Neutrophil (primary cell): ENCODE data around the gene CCDC30.

Source experiments
- H3K27ac ChIP-seq: fragments of 200-600 bp; sonication (generic); 2 replicates; pipeline ENCODE4 v1.5.1; 2016; ENCODE audit warnings: mild to moderate bottlenecking, moderate library complexity
- H3K27me3 ChIP-seq: fragments of 200-600 bp; sonication (generic); 2 replicates; pipeline ENCODE4 v1.6.0; 2016; ENCODE audit warnings: mild to moderate bottlenecking
- H3K36me3 ChIP-seq: fragments of 200-600 bp; sonication (generic); 2 replicates; pipeline ENCODE4 v1.5.1; 2017
- H3K4me1 ChIP-seq, 2 experiments: fragments of 200-600 bp in 1 of 2; sonication (generic) in 1 of 2; 1 replicate in 1 of 2; 2 replicates in 1 of 2; pipeline versions ENCODE4 v1.5.1 to v1.6.1; 2013 to 2016; ENCODE audit warnings: low read depth in 1 of 2, low read length in 1 of 2, mild to moderate bottlenecking in 1 of 2, moderate library complexity in 1 of 2; ENCODE audit not compliant: control insufficient read depth in 1 of 2, insufficient read depth in 1 of 2
- H3K4me3 ChIP-seq, 2 experiments: fragments of 200-600 bp in 1 of 2; sonication (generic) in 1 of 2; 1 replicate in 1 of 2; 2 replicates in 1 of 2; pipeline ENCODE4 v1.5.1; 2013 to 2016; ENCODE audit warnings: low read depth in 1 of 2, low read length in 1 of 2, mild to moderate bottlenecking in 1 of 2, moderate library complexity in 1 of 2
- H3K9me3 ChIP-seq: fragments of 200-600 bp; sonication (generic); 2 replicates; pipeline ENCODE4 v1.5.1; 2016
- CTCF ChIP-seq: fragments of 200-600 bp; sonication (generic); IDR thresholded peaks from 2 replicates; pipeline ENCODE4 v1.5.1; 2016; ENCODE audit warnings: antibody characterized with exemption

The CCDC30 gene

GRCh38 chr1:42684139-42684538, 221.1 kb downstream of the CCDC30 start:
- Histone ChIP-seq H3K36me3 (peaks cover 5% of the 10 kb centered on the region), H3K9me3 (no peaks in the 10 kb centered on the region), H3K27me3 (no peaks in the 10 kb centered on the region), H3K4me1 (peaks cover 31 to 34% of the 10 kb centered on the region in 2 experiments), H3K27ac (peak overlapping the region; percentile 92), H3K4me3 (no peak overlapping the region)
- no peak for TF ChIP-seq CTCF

GRCh38 chr1:42686418-42686817, 223.3 kb downstream of the CCDC30 start:
- Histone ChIP-seq H3K9me3 (no peaks in the 10 kb centered on the region), H3K27me3 (no peaks in the 10 kb centered on the region), H3K4me1 (peaks cover 19 to 27% of the 10 kb centered on the region in 2 experiments), H3K36me3 (peaks cover 5% of the 10 kb centered on the region), H3K27ac (no peak overlapping the region), H3K4me3 (no peak overlapping the region)
- no peak for TF ChIP-seq CTCF

DNA sequence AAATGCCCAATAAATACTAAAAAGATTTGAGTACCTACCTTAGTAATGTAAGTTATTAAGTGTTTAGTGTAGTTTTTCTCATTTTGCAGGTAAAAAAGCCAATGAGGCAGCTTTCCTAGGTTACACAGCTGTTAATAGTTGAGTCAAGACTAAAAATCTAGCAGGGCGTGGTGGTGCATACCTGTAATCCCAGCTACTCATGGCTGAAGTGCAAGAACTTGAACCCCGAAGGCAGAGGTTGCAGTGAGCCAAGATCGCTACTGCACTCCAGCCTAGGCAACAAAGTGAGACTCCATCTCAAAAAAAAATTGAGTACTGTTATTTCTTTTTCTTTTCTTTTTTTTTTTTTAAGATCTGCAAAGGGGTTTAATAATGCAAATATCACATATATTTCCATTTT, 226.8 kb downstream of the CCDC30 start:
- H3K4me3 ChIP-seq = no peak overlapping the region
- H3K9me3 ChIP-seq = no peaks in the 10 kb centered on the region
- no peak overlapping the region for H3K27ac ChIP-seq
- no peaks in the 10 kb centered on the region for H3K27me3 ChIP-seq
- peaks cover 0 to 6% of the 10 kb centered on the region in 2 experiments for H3K4me1 ChIP-seq
- no peak for TF ChIP-seq CTCF
- H3K36me3 ChIP-seq = peaks cover 16% of the 10 kb centered on the region

- H3K9me3 ChIP-seq = no peaks in the 10 kb centered on the region
- no peak overlapping the region for H3K27ac ChIP-seq
- no peak overlapping the region for H3K4me3 ChIP-seq
- H3K36me3 ChIP-seq = peaks cover 19% of the 10 kb centered on the region
- H3K27me3 ChIP-seq = no peaks in the 10 kb centered on the region
- TF ChIP-seq CTCF = no peak
- no peaks in the 10 kb centered on the region for H3K4me1 ChIP-seq
These were observed 227.5 kb downstream of the CCDC30 start for GRCh38 chr1:42690477-42691156.

- H3K9me3 ChIP-seq = no peaks in the 10 kb centered on the region
- peaks cover 23% of the 10 kb centered on the region for H3K36me3 ChIP-seq
- H3K4me1 ChIP-seq = no peaks in the 10 kb centered on the region
- no peak overlapping the region for H3K4me3 ChIP-seq
- H3K27me3 ChIP-seq = no peaks in the 10 kb centered on the region
- no peak overlapping the region for H3K27ac ChIP-seq
- no peak for TF ChIP-seq CTCF
These were observed 228.0 kb downstream of the CCDC30 start for GRCh38 chr1:42691157-42691498.
